ENCODE measurements around the gene PIMREG. TPM values are rescaled to one million over a fixed set of nuclear protein-coding genes. Genes with fewer than 3 reads are reported as not detected.

PIMREG gene
- total RNA-seq, 1 donor from 2014 or later, result 0.40 TPM

DNA sequence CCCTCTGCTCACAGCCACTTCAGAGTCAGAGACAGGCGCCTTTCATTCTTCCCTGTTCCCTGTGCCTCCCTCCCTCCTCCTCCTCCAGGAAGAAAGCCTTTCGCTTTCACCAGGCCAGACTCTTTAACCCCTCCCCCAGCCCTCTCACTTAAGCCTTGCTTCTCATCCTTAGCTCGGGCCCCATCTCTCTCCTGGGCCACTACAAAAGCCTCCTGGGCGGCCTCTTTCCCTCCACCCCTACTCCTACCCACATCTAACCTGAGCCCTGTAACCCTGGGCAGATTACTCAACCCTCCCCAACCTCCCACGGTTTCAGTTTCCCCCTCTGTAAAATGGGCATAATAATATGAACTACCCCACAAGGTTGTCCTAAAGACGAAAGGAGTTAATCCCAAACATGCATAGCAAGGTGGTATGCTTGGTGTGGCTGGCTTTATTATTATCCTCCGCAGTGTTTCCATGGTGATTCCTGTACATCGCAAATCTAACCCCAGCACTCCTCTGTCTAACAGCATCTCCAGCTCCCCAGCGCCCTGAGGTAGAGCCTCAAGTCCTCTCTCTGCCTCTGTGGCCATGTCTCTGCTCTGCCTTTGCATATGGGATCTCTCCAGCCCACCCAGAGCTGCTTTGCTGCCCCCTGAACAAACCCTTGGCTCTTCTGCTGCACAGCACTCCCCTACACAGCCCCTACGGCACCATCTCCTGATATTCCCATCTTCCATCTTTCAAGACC is 17.7 kb downstream of the PIMREG start:
- no peak for DNase-seq (ENCODE audit: low read depth)

DNA sequence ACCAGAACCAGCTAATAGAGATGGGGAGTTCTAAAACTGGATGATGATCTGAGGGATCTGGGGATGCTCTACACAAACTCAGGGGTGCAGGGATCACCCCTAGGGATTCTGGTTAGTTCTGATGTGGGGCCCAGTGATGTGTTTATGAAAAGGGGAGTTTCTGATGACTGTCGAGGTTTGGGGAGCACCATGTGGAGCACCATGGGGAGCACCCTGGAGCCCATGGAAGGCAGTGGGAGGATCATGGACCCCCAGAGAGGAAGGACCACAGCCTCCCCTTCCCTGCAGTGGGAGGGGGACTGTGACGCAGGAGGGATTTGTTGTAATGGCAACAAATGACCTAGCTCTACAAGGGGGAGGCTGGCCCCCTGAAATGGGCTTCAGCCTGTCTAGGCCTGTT is 18.4 kb downstream of the PIMREG start:
- DNase-seq (ENCODE audit: low read depth), result no peak

DNA sequence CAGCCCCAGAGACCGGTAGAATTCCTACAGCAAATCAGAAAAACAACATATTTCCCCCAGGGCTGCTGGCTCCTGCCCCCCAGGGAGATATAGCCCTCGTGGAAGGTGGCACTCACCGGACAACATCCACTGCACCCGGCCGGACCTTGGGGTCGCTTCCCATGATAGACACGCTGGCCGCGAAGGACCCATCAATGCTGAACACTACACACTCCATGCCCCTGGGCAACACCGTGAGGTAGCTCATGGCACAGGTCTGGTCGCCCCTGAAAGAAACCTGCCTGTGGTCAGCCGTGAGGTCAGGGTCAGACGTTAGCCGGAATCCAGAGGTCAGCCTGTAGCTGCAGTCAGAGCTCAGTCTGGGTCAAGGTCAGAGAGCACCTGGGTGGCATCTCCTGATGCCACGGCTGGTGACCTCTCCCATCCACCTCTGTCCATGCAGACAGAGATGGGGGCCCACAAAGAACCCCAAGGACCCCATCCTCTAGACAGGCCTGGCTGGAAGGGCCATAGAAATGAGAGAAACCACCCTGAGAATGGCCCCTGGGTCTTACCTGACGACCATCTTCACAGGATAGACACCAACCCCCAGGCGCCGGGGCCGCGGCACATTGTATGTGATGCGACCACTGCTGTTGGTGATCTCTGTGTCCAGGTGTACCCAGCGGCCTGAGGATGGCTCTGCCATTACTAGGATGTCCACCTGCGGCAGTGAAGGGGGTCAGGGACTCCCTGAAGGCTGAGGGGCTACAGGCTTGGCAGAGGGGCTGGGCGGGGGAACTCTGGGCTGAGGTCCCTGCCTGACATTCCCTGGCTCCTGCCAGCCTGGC is 19.6 kb downstream of the PIMREG start:
- no peak for DNase-seq (ENCODE audit: low read depth)

DNA sequence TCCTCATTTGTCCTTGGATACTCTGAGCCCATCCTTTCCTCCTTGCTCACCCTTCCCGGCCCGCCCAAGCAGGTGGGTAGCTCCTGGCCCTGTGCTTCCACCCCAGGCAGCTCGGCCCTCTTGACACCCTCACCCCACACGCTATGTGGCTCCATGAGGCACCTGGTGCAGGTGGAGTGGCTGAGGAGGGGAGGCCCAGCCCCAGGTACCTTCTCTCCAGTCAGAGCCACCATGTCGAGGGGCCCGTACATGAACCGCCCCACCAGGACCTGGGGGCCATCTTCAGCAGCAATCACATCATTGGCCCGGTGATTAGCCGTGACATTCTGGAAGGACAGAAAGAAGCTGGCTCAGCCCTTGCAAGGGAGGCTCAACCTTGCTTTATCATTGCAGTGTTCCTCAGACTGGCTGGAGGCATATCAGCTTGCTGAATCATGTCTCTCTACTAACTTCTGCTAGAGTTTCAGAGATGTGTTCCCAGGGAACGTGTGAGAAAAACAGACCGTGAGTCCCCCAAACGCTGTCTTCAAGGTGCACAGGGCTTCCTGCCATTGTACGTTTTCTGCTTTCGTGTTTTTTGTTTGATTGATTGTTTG is 20.3 kb downstream of the PIMREG start:
- DNase-seq (ENCODE audit: low read depth), result no peak

DNA sequence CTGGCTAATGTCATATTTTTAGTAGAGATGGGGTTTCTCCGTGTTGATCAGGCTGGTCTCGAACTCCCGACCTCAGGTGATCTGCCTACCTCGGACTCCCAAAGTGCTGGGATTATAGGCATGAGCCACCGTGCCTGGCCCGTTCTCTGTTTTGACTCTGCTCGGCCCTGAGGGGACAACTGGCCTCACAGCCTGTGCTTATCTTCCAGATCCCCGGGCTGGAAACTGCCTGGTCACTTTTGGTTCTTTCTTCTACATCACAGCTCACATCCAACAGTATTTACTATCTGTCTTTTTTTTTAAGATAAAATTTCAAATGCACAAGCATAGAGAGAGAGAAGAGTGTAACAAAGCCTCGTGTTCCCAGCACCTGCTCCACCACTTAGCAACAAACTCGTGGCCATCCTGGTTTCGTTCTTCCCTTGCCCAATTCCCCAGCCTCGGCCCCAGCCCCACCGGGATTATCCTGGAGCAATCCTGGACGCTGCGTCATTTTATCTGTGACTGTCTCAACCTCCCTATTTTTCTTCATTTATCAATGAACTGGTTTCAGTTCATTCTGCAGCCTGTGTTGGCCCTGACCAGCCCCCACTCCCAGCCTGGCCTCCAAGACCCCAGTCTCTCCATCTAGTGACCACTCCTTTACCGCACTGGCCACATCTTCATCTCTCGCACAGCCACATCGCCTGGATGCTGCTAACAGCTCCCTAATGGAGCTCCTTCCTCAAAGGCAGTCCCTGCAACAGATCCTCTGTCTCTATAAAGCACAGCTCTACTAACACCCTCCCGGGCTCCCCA is 21.1 kb downstream of the PIMREG start:
- no peak for DNase-seq (ENCODE audit: low read depth)

DNA sequence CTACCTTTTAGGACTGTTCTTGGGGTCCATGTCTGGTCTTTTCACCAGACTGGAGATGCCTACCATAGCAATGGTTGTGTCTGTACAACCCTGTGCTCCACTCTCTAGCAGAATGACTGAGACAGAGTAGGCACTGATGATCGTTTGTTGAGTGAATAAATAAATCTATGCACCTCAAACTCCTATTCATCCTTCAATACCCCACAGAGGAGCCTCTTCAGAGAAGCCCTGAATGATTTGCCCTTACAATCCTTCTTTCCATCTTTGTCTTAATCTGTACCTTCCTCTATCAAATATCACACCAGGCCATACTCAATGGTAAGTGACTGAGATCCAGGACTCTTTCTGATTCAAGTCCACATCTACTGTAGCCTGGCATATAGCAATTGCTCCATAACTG is 23.3 kb downstream of the PIMREG start:
- no peak for DNase-seq (ENCODE audit: low read depth)

DNA sequence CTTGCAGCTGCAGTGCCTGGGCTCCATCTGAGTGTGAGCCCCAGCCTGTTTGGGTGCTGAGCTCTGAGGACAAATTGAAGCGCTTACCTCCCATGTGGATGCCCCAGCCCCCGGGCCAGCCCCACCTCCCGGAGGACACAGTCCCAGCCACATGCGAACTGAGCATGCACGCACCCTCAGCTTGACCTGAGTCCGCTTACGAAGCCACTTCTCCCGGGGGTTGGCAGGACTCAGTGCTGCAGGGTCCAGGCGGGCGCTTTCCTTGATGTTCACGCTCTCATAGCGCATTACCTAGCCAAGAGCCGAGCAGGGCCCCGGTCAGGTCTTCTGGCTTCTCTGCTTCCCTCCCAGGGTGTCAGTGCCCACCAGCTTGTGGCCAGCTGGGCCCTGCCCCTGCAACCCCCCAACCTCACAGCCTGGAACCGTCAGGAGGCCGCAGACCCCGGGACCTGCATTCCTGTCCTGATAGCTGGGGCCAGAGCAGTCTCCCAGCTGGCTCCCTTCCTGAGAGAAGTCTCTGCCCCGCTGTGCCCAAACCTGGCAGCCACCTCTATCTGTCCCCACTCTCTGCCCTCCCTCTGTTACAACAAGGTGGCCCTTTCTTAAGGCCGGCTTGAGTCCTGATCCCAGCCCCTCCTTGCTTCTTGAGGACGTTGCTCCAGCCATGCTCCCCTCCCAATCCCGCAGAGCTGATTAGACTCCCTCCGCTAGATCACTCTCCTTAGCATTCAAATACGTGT is 24.0 kb downstream of the PIMREG start:
- no peak for DNase-seq (ENCODE audit: low read depth)

DNA sequence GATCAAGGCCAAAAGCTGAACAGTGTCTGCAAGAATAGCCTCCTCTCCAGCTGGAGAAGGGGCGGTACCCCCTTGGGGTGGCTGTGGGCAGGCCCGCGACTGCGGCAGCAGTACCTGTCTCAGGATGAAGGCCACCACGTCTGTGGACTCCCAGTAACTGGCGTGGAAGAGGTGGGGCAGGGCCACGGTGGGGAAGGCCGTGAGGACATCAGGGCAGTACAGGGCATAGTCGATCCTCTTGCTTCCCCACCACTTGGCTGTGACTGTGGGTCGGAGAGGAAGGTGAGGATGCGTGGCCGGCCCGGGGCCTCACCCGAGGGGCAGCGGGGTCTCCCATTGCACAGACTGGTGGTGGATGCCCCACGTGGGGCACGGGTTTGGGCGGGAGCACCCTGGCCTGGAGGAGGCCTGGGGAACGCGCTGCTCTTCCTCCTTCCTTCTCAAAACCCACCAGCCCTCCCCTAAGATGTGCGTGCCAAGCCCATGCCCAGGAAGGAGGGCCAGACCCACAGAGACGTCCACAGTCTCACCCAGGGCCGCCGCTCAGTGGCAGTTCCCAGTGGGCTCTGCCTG is 26.0 kb downstream of the PIMREG start:
- no peak for DNase-seq (ENCODE audit: low read depth)

DNA sequence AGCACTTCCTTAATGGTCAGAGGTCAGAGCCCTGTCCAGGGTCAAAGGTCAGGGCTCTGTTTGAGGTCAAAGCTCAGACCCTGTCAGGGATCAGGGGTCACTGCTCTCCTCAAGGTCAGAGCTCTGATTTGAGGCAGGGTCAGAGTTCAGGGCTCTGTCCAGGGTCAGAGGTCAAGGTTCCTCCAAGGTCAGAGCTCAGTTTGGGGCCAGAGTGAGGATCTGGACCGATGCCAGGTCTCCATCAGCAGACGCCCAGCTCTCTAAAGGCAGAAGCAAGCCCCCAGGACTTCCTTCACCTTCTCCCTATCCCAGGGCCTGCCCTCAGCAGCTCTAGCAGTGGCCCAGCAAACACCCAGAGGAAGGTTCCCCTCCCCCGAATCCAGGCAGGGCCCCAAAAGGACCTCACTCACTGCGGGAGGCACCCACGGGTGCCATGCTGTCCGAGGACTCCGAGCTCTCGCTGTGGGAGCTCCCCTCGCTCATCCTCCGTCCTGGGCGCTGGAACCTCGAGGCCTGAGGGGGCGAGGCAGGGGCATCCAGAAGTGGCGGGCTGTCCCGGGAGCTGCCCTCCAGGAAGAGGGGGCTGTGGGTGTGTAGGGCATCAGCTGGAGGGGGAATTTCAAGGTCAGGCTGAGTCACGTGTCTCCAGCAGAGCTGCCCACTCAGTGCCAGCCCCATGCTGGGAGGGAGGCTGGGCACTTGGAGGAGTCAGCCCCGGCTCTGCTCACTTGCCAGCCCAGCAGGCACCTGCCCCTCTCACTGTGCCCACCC is 26.7 kb downstream of the PIMREG start:
- no peak for DNase-seq (ENCODE audit: low read depth)

DNA sequence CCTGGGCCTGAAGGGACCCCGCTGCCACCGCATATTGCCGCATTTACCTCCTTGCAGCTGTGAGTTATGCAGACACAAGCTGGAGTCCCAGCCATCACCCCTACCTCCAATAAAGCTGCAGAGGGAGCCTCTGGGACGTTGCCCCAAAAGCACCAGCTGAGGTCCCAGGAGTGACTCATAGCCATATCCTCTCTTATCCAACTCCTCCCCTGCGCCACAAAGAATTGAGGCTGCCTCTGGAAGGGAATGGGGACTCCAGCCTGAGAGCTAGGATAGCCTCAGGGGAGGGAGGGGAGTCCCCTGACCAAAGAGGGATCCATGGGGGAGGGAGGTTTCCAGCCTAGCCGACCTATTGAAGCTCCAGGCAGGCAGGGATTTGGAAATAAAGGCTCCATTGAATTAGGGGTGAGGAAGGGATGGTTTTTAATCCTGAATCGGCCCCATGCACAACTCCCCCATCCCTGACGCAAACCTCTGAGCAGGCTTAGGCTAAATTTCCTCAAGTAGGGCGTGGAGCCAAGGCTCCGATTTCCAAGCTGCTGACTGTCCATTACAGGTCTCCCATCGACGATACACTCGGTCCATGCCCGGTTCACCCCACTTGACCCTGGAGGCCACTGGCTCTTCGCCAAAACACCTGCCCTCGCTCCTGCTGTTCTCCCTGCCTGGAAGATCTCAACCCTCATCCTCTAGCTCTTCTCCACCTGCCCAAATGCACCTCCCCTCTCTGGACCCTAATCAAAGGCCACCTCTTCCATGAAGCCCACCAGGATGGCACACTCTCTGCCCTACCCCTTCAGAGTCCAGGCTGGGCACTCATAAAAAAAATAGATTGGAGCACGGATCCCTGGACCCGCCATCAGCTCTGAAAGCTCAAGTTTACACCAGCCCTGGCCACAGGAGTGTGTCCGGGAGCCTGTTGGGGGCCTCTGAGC is 27.5 kb downstream of the PIMREG start:
- peak; percentile 62 for DNase-seq (ENCODE audit: low read depth)

DNA sequence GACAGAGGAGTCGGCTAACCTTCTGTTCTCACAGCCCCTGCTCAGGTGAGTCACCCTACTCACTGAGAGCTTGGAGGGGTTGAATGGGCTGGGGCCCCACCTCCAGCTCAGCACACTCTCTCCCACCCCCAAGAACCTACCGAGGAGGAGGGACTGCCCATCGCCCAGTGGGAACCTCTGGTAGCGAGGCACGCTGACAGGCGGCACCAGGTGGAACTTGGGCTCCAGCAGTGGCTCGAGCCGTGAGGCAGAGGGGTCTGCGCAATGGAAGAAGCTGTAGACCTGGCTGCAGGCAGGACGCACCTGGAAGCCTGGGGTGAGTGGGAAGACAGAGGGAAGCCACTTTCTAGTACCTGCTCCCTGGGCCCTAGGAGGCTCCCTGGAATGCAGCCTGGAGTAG is 28.3 kb downstream of the PIMREG start:
- DNase-seq (ENCODE audit: low read depth), result no peak

DNA sequence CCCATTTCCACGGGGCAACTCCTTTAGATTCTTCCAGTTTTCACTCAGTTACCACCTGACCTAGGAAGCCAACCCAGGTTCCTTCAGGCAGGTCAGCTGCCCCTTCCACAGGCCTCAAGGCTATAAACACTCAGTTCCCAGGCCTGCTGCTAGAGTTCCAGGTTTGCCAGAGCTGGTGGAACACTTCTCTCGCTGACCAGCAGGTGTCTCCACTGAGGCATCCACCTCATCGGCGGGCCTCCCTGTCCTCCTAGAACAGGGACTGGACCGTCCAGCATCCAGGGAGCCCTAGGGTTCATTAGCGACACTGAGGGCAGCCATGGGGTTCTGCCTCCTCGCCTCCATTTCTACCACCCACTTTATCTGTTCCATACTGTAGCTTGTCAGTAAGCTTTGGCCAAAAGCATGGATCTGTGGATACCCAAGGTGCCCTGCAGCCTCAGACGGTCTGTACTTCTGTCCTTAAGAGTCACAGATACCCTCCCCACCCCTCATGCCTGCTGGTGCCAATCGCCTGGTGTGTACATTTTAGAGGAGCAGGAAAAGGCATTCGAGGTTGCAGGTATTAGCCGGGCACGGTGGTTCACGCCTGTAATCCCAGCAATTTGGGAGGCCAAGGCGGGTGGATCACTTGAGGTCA is 29.0 kb downstream of the PIMREG start:
- peak; percentile 52 for DNase-seq (ENCODE audit: low read depth)

DNA sequence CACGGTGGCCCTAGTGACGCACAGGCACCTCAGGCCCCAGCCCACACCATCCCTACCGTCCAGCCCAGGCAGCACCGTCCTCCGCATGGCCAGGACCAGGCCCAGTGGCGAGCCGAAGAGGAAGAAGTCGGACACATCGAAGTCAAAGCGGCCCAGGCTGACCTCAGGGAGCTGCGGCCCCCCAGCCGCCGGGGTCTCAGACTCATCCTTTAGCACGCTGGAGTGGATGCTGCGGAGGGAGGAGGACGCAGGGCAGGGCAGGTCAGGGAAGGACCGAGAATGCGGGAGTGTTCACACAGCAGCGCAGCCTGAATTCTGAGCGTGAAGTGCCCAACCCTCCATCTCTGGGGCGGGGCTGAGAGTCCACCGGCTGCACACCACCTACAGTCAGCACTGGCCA is 30.1 kb downstream of the PIMREG start:
- no peak for DNase-seq (ENCODE audit: low read depth)

DNA sequence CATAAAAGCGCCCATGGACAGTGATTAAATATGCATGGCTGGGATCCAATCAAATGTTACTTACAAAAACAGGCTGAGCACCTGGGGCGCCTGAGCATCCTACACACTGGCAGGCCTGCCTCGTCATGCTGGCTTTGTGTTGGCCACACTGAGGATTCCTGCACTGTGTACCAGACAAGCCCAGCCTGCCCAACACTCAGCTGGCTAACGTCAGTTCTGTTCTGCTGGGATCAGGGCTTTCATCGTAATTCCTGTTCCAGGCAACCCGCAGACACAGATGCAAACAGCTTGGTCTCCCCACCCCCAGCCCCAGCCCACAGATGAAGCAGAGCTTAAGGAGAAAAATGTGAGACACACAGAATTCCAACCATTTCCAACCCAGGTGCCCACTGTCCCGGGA is 30.7 kb downstream of the PIMREG start:
- no peak for DNase-seq (ENCODE audit: low read depth)

DNA sequence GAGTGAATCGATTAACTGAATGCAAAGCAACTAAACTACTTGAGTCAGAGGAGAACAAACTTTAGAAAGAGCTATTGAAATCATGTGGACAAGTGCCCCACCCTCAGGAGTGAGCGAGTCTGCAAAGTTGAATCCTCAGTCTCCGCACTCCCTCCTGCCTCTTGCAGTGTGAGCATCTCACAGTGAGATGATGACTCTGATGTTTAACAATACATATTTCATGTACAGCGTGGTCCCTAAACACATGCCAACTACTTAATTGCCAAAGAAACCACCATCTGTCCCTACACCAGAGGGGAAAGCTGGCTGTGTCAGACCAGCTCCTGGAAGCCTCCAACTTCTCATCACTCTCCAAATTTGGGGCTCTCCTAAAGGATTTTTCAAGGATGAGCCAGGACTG is 31.2 kb downstream of the PIMREG start:
- DNase-seq (ENCODE audit: low read depth), result no peak

DNA sequence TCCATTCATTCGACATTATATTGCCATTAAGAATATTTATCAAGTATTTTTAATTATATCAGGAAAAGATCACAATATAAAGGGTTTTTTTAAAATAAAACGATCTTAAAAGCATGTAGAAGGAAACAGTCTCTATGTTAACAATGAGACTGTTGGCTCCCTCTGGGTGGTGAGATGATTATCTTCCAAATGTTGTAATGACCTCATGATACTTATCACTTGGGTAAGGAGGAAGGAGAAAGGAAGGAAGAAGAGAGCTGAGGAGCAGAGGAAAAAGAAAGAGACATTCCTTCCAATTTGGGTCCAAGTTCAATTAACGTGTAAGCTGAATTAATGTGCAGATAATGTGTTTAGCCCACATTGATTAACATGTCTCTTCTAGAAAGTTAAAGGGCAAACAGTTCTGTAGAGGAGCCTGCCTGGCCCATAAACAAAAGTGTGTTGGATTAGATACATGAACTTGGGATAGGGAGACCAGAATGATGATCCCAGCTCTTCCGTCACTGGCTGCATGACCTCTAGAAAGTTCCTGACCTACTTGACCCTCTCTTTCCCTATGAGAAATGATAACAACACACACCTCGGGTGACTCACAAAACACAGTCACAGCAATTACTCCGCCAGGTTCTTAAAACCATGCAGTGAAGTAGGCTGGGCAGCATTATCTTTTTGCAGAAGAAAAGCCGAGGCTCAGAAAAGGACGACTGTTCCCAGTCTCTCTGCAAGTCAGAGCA is 32.0 kb downstream of the PIMREG start:
- no peak for DNase-seq (ENCODE audit: low read depth)

DNA sequence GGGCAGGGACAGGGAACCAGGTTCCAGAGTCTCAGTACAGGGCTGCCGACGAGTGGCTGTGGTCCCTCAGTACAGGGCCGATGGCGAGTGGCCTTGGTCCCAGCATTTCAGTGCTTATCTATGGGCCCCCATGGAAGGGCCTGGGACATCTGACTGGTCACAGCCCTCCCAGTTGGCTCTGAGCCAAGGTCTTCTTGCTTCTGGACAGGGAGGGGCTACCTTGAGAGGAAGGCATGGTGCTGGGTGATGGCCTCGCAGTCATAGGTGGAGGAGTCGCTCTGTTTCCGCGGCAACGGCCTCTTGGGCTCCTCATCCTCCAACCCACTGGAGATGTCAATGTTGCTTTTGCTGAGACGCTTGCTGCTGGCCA is 32.5 kb downstream of the PIMREG start:
- no peak for DNase-seq (ENCODE audit: low read depth)

DNA sequence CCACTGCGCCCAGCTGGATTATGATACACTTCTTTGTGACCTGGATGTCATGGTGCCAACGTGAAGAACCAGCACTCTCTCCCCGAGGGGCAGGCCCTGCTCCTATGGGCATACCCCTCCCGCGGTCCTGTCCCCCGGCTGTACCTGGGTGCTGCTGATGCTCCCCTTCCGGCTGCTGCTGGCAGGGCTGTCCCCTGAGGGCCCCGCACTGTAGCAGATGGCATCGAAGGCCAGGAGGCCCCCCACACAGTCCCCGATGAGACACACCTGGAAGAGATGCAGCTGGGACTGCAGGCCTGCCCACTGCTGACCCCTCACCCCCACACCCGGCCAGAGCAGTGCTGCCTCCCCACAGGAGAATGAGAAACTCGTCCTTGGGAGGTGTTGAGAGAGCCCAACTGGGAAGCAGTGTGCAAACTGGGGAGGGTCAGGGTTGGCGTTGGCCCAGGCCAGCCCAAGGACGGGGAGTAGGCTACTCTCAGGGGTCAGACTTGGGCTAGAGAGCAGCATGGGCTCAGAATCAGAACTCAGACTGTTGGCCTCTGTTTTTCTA is 33.7 kb downstream of the PIMREG start:
- no peak for DNase-seq (ENCODE audit: low read depth)
